ENCODE results near the gene SLC25A48.

Gene SLC25A48, protein sequence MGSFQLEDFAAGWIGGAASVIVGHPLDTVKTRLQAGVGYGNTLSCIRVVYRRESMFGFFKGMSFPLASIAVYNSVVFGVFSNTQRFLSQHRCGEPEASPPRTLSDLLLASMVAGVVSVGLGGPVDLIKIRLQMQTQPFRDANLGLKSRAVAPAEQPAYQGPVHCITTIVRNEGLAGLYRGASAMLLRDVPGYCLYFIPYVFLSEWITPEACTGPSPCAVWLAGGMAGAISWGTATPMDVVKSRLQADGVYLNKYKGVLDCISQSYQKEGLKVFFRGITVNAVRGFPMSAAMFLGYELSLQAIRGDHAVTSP

DNA sequence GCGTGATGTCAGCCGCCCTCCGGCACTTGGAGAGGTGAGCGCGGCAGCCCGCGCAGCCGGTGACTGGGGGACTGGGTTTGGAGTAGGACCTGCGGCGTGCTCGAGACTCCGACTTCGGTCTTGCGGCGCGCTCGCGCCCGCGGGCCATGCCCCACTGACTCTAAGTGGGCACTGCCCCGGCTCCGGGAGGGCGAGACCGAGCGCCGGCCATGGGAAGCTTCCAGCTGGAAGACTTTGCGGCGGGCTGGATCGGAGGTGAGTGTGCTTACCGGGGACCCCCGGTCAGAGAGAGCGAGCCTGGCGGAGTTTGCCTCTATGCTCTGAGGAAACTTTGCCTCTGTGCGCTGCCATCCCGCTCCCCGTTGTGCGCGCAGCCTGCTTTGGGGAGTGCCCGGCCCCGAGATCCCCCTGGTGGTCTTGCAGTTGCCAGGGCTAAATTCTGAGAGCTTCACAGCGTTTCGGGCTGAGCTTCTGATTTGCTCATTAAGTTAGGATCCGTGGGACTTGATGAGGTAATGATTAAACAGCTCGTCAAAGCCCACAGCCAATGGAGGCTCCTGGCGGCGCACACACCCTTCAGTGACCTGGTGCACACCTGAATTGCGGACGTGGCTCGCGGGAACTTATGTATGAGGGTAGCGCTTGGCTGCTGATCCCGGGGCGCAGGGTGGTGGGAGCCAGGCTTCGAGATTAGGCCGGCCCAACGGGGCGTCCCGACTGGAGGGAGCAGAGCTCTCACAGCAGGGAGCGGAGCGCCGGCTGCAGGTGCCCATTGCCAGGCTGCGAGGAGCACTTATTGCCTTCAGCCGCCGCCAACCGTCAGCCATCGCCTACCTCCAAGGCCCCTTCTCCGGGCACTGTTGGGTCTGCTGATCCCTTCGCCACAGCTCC is at the start of gene SLC25A48:
Gene SLC25A48, plus strand, starts transcription at position 25 of the 891 bp plus-strand sequence. Its CDS starts 185 bp downstream, at position 210.
- peak; percentile 90 for DNase-seq

DNA sequence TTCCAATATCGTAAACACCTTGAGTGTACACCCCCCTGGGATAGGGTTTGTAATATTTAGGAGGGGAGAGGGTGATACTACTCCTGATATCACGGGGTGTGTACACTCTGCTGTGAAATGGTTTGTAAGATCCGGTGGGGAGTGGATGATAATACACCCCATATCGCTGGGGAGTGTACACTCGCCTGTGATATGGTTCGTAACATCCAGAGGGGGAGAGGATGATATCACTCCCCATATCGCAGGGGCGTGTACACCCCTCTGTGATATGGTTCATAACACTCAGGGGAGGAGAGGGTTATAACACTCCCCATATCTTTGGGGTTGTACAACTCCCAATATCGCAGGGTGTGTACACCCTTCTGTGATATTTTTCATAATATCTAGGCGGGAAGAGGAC is 33.8 kb upstream of the SLC25A48 start:
- DNase-seq = no peak

DNA sequence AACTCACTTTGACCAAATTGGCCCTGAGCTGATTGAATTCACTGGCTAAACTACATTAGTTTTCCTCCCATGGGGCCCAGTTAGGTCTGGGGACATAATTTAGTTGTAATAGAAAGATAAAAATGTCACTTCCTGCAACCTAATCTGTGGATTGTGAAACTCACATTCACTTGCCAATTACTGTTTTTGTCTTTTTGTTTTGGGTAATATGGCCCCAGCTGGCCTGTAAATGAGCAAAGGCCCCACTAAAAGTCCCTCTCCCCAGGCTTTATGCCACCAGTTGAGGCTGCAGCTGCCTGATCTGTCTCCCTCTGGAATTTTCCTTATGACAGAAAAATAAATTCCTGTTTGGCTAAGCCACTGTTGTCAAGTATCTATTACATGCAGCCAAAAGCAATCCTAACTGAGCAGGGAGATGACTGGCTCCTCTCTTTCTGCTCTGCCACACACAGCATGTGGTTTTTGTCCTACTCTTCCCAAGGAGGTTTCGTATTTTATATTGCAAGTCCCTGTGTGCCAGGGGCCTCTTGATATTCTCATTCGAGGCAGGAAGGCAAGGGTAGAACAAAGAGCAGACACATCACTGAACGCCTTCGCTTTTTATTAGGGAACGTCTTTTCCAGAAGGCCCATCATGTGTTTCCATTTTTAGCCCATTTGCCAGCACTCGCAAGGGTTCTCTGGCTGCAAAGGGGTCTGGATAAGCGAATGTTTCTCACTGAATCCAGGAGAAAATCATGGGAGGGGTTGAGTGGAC is 24.1 kb upstream of the SLC25A48 start:
- DNase-seq = no peak

DNA sequence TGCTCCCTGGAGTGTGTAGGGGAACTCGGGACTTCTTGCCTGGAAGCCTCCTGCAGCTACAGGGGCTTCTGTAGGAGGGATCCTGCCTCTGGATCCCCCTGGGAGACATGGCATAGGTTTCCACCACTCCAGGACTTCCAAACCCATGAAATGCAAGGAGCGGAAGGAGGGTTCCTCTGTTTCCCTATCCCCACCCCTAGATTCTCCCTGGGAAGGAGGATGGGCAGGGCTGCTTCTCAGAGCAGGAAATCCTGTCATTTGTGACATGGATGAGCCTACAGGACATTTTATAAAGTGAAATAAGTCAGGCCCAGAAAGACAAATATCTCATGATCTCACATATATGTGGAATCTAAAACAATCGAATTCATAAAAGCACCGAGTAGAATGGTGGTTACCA is 23.5 kb upstream of the SLC25A48 start:
- DNase-seq = no peak

DNA sequence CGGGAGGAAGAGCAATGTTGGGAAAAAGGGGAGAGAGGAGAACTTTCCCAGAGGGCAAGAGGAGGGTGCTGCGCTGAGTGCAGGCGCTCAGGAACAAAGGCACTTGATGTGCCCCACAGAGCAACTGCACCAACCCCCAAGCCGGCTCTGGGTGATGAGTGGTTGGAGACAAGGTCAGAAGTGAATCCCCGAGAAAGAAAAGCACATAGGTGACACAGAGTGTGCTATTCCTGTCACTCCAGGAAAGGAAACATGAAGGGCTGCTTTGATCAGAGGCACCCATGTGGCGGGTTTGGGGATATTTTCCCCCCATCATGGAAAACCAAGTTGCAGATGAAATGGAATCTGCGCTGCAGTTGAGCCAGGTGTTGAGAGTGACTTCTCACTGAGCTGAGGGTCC is 20.7 kb upstream of the SLC25A48 start:
- no peak for DNase-seq

DNA sequence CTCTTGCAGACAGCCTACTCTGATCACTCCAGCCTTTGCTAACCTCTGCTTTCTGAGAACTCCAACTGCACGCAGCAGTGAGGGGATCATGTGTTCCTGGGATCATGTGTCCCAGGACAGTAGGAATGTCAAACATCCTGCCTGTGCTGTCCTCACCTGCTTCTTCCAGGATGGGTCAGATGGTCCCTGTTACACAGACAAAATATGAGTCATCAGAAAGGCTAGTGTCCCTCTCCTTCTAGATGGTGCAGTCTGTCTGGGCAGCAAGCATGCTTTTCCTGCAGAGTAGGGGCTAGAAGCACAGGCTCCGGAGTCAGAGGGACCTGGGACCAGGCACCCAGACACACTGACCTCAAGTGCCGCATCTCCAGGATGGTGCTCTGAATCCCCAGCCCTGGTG is 20.1 kb upstream of the SLC25A48 start:
- DNase-seq = peak; percentile 77

DNA sequence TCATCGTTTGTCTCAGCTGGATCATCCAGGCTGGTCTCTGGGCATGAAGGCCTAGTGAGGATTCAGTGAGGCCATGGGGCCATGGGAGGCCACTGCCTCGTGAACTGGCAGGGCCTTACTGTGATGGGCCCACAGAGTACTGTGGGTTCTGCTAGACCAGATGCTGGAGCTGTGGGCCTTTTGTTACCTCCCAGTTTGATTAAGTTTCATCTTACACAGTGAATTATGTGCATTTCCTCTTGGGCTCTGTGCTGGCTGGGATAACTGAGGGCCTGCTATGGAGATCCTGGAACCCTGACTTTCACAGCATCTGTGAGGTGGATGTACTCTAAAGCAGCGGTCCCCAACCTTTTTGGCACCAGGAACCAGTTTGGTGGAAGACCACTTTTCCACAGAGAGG is 19.7 kb upstream of the SLC25A48 start:
- DNase-seq = no peak

DNA sequence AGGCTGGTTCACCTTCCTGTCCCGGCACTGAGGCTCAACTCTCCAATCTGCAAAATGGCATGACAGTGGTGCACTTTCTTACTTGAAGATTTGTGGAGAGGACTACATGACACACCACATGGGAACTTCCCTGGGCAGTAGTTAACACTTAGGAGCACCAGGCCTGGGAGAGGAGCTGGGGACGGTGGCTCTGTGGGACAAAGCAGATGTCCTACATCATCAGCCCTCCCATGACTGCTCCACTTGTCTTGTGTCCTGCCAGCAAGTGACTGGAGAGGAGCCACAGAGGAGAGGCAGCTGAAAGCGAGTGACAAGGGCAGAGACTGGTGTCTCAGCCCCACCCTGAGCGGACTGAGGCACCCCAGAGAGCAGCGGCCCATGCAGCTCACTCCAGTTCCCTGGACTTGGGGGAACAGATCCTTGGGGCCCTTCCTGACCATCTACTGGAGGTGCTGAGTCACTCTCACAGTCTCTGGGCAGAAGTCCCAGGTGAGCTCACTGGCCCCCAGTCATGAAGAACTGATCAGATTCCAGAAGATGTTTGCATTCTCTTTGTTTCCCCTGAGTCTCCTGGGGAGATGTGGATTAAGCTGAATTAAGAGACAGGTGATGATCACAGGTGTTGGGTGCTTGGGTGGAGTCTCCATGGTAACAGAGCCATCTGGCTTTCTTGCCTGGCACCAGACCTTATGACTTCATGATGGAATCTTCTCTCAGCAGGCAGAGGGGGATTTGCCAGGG is 13.2 kb upstream of the SLC25A48 start:
- peak; percentile 49 for DNase-seq

DNA sequence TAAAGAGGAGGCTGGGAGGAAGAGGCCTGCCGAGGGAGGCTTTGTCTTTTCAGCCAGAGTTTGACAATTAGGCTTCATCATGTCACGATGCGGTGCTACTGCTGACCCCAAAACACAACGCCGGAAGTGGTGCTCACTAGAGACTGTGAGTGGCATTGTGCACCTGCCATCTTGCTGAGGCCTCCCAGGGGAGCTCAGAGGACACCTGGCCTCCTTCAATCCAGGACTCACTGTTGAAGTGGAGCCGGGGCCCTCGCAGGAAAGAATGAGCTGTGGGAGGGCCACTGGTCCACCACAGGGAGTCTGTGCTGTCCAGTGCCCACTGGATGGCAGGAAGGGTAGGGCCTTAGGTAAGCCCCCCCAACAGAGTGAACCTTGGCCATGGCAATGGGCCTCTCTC is 12.7 kb upstream of the SLC25A48 start:
- DNase-seq = no peak

DNA sequence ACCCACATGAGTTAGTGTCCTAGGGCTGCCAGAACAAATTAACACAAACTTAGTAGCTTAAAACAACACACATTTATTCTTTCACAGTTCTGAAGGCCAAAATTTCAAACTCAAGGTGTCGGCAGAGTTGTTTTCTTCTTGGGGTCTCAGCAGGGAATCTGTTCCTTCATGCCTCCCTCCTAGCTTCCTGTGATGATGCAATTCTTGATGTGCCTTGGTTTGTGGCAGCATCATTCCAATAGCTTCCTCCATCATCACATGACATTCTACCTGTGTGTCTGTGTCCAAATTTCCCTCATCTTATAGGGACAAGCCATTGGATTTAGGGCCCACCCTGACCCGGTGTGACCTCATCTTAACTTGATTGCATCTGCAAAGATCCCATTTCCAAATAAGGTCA is 12.2 kb upstream of the SLC25A48 start:
- DNase-seq = no peak

DNA sequence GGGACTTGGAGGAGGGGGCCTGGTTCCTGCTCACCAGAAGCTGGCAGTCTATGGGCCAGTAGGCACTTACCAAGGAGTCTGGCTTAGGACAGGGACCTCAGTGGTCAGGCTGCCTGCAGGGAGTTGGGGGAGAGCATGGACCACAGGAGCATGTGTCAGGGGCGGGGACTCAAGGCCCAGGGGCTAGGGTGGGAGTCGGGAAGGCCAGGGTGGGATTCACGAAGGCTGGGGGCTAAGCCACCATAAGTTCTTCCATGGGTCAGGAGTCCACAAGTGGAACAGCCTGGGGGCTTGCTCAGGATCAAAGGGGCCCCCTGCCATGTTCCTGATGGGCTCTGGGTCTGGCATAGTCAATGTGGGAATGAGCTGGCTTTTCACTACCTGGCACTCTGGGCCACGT is 11.5 kb upstream of the SLC25A48 start:
- DNase-seq = no peak

DNA sequence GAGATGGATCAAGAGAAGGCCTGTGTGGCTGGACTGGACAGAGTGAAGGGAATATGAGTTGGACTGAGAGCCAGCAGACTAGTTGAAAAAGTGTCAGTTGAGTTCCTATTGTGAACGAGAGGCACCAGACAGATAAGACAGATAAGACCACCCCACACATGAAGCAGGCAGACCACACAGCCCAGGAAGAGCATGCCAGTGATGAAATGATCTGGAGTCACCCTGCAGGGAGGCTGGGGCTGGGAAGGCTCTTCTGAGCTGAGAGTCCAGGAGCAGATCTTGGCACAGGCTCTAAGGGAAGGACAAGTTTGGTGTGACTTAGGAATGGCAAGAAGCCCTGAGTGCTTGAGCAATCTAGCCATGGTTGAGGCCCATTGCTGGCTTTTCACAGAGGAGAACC is 10.6 kb upstream of the SLC25A48 start:
- no peak for DNase-seq

DNA sequence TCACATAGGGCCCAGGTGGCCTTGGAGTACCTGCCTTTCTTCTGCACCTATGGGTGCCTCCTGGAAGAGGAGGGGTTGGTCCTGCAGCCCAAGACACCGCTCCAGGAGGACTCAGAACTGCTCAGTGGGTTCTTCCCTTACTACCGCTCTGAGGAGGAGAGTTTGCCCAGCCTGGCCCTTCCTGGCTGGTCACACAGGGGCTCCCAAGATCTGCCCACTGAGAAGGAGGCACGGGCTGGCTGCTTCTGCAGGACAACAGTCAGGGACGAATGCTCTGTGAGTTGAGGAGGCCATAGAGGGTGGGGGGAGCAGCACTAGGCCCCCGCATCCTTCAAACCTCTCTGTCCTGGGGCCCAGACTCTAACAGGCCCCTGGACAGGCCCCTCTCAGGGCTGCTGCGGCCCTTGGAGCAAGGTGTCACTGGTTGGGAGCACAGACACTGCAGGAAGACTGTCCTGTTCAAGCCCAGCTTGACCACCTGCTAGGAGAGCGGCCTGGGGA is 9.9 kb upstream of the SLC25A48 start:
- peak; percentile 50 for DNase-seq

DNA sequence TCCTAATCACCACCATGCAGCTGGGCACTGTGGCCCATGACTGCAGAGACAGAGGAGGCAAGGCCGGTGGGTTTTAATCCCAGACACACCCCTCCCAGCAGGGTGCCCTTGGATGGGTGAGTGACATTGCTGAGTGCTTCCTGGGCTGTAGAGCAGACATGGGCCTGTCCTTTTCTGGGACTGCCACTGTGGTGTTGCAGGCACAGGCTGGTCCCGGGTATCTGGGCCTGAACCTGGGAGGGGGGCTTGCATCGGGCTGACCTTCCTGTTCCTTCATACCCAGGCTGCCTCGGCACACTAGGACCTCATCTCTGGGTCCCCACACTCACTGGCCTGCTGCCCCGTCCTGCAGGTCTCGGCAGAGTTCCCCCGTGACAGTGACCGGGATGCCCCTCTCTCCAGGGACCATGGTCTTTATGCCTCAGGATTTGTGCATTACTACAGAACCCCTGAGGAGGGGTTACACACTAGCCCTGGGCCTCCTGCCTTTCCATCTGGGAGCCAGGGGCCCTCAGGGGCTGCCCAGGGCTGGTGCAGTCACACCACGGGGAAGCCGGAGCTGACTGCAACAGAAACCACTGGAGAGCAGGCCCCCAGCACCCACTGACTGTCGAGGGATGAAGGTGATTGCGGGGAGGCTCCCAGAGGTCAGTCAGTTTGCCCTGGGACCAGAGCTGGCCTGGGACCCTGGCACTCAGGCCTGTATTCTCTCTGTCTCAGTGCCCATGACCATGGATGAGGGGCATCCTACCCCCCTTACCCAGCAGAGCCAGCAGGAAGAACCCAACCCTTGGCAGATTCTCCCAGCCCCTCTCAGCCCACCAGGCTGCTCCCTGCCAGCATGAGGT is 8.9 kb upstream of the SLC25A48 start:
- DNase-seq = peak; percentile 44

DNA sequence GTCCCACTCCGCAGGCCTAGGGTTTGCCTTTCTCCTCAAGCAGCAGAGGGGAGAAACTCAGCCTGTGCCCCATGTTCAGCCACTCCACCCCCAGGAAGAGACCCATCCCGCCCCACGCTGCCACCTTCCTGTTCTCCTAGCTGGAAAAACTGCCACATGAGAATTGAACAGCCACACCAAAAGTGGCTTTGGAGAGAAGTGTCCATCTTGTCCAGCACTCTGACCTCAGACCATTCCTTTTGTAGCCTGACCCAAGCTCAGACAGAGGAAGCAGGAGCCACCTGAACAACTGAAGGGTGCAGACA is 8.3 kb upstream of the SLC25A48 start:
- DNase-seq = peak; percentile 35

DNA sequence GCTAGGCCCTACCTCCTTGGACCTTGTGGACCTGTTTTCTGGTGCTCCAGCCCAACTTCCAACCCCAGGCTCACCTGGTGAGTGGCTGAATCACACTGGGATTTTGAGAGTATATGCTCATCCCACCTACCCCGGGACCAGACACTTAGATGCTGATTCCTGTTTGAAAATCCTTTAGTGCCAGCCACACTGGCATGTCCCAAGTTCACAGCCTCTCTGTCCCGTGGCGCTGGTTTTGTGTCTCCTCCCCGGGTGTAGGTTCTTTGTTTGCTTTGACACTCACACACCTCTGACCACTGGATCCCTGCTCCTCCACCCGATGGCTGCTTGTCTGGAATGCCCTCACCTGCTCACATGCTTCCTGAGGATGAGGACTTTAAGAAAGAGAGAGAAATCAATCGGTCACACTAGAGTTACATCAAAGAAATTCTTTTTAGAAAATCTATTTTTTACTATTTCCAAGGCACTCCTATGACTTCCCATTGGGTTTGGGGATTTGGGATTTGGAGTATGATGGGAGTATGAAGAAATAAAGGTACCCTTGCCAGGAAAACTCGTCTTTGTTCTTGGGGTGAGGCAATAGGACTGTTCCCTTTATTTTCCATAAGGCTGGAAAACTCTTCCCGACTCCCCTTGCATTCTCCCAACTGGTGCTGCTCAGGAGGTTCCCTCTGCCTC is 7.3 kb upstream of the SLC25A48 start:
- DNase-seq = peak; percentile 37

DNA sequence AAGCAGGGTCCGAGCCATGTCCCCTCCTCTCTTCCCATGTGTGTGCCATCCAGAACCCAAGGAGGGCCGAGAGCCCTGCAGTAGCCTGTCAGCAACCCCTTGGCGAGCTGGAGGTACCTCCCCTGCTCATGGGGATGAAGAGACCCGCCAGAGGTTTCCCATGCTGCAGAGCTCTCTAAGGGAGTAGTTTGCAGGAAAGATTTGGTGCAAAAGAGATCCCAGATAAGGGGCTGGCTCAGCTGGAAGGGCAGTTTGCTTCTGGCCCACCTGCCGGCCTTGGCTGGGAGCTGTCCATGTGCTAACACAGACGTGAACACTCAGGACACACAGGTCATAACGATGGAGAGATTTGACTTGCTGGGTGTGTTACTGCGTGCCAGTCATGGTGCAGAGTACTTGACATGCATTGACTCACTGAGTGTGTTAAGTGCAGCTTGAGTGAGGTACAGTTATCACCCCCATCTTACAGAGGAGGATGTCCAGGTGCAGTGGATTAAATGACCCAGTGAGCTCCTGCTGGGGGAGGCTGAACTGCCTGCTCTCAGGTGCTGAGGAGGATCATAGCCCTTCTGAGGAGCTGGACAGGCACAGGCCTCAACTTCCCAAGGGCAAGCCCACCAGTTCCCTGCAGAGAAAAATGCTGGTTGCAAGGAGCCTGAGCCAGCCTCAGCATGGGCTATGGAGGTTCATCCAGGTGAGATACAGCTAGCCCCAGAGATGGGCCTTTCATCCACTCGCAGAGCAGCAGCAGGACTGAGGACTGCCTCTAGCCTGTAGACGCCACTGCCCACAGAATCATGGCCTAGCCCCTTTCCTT is 6.3 kb upstream of the SLC25A48 start:
- peak; percentile 50 for DNase-seq

DNA sequence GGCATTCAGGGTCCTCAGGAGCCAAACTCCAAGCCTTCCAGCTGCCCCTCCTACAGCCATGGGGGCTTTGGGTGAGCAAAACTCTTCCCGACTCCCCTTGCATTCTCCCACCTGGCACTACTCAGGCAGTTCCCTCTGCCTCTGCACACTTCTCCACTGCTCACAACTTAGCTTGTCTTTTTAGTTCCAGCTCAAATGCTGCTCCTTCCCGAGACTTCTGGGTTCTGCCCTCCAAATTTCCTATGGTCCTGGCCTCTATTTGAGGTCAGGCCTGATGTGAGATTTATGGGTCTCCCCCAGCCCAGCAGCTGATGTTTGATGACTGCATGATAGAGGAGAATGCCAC is 5.7 kb upstream of the SLC25A48 start:
- DNase-seq = no peak

DNA sequence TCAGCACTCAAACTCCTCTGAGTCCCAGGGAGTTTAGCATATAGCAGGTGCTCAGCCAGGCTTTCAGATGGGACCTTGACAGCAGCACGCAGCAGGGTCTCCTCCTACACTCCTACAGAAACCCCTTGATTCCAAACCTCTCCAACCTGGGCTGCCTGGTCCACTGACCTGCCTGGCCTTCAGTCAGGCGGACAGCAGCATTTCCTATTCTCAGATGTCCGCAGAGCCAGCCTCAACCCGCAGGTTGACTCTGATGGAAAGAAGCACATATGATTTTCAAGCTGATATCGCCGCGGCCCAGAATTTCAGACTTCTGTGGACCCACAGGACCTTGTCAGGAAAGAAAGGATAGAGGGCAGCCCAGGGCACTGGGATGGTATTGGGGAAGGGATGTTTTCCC is 5.3 kb upstream of the SLC25A48 start:
- DNase-seq = peak; percentile 45

DNA sequence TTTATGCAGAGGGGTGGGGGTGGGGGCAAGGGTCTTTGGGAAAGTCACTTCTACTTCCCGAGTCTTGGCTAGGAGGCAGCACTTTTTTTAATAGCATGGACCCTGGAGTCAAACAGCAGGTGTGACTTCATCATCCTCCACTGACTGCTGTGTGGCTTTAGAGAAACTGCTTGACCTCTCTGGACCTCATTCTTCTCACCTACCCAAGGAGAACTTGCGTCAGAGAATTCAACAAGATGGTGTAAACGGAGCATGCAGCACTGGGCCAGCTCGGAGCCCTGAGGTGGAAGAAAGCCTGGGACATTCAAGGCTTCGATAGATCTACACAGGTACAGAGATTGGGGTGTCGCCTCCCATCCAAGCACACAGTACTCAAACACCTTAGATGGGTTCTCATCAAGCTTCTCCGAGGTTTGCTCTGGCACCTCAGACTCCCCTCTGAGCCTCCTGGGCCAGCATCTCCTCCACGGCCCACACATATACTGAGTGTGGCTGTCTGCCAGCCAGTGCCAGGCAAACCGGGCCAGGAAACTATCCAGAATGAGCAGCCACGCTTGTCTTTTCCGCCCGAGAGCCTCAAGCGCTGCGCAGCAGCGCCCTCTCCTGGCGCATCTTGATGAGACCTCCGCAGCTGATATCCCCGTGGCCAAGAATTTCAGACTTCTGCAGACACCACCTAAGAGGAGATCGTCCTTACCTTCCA is 4.6 kb upstream of the SLC25A48 start:
- peak; percentile 80 for DNase-seq
